ENCODE data around the gene IL2RA.

DNA sequence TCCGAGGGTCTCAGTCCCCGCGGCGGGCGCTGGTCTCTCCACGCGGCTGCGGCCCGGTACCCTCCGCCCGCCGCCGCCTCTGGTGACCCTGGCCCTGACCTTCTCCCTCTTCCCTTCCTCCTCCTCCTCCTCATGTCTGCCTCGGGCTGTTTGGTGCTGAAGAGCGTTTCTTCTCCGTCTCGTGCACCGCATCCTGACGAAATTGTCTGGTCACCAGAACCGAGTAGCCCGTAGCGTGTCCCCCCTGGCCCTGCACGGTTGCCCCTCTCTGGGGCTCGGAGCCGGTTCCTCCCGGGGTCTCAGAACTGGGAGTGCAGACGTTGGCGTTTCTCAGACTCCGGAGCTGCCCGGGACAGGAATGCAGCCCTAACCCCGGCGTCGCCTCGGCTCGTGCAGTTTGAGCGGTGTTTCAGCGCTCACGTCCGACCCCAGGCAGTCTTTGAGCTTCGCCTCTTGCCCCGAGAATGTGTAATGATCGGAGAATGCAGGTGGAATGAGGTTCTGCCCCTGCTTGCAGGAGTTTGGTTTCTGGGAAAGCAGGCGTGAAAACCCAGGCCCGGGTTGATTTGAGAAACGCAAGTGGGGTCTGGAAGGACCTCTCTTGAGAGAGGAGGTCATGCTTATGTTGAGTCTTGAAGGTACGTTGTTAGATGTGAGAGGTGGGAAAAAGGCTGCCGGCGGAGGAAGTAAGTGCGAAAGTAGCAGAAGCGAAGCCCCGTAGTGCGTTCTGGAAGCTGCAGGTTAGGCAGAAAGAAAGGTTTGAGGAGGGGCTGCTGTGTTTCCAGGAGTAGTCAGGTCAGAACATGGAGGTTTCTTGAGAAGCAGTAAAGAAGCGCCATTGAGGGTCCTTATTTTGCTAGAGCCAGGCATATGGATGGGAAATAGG, 27.4 kb upstream of the IL2RA start:
- TF ChIP-seq, protein P1, sequence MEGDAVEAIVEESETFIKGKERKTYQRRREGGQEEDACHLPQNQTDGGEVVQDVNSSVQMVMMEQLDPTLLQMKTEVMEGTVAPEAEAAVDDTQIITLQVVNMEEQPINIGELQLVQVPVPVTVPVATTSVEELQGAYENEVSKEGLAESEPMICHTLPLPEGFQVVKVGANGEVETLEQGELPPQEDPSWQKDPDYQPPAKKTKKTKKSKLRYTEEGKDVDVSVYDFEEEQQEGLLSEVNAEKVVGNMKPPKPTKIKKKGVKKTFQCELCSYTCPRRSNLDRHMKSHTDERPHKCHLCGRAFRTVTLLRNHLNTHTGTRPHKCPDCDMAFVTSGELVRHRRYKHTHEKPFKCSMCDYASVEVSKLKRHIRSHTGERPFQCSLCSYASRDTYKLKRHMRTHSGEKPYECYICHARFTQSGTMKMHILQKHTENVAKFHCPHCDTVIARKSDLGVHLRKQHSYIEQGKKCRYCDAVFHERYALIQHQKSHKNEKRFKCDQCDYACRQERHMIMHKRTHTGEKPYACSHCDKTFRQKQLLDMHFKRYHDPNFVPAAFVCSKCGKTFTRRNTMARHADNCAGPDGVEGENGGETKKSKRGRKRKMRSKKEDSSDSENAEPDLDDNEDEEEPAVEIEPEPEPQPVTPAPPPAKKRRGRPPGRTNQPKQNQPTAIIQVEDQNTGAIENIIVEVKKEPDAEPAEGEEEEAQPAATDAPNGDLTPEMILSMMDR (IDR thresholded peaks at IDR 0.05 in 2 of 3, conservative IDR thresholded peaks at IDR 0.05 in 1 of 3; ENCODE audit: borderline replicate concordance in 1 of 3, insufficient read depth in 1 of 3, low read depth in 2 of 3, low read length in 2 of 3) = no peak
- TF ChIP-seq POLR2A (IDR thresholded peaks at IDR 0.05; ENCODE audit: borderline replicate concordance, extremely low read depth, insufficient read depth, insufficient read length) (no peak), SP1 (IDR thresholded peaks at IDR 0.05; ENCODE audit: low read depth) (no peak), EZH2 (IDR thresholded peaks at IDR 0.05) (no peak), EZH2phosphoT487 (IDR thresholded peaks at IDR 0.05; ENCODE audit: borderline replicate concordance) (no peak), JUND (IDR thresholded peaks at IDR 0.05) (no peak)

All from HCT116 (cell line).